ENCODE results near the gene TGM4. TPM values are rescaled to one million over a fixed set of nuclear protein-coding genes. Genes with fewer than 3 reads are reported as not detected.
A peak's percentile ranks its signal among the peaks of the same experiment; 100 is the strongest.
"Not testable (repeated sequence)": the region's sequence is repeated elsewhere in the genome, so short reads cannot be mapped to it uniquely, and the experiment has no call there.

Gene TGM4
- total RNA-seq = not detected

DNA sequence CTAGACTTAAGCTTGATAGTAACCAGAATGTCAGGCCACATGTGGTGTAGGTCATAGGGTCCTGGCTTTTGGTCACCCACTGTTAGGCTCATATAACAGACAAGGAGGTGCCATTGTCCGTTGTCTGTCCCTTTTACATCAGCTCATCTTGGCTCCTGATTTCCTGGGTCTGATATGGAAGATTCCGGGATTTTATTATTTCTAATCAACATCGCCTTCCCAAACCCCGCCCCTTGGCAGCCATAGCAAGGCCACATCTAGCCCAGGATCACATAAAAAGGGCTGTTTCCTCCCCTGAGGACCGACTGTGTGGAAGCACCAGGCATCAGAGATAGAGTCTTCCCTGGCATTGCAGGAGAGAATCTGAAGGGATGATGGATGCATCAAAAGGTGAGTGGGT is at the start of gene TGM4:
Gene TGM4 (plus strand): TSS at position 301 of the 400 bp plus-strand sequence. CDS start 71 bp downstream, at position 372.
- no peak for DNase-seq
- Mint-ChIP-seq H3K36me3 (no peaks in the 10 kb centered on the region), H3K27ac (no peak within 1 kb of the TSS), H3K27me3 (no peaks in the 10 kb centered on the region), H3K9me3 (no peaks in the 10 kb centered on the region), H3K4me1 (no peaks in the 10 kb centered on the region), H3K4me3 (no peak within 1 kb of the TSS)

DNA sequence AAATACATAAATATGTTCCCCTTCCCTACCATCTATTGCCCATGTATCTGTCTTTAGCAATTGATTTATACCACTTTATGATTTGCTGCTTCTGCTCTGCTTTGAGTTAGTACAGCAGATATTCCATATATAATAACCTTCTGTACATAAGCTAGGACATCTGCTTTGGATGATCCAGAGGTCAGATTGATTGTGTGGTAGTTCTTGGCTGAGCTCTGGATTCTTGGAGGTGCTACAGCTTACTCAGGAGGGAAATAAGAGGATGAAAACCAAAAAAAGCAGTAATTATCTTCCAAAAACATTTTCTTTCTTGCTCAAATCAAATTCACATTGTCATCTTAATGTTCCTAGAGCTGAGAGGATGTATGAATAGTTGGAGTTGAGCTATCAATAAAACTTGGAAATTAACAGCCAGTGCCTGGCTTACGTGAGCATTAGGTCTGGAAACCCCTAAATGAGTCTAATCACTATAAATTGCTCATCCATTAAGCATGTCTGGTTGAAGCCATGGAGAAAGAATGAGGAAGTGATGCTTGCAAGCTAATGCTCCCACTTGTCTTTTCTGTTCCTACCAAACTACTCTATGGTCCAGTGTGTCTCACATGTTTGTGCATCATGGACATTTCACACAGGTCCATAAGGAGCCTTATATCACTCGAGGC is 49.0 kb upstream of the TGM4 start:
- H3K9me3 Mint-ChIP-seq = peaks cover 5% of the 10 kb centered on the region
- H3K36me3 Mint-ChIP-seq = peaks cover 58% of the 10 kb centered on the region
- H3K27ac Mint-ChIP-seq = no peak overlapping the region
- no peak for DNase-seq
- H3K4me1 Mint-ChIP-seq = no peaks in the 10 kb centered on the region
- H3K27me3 Mint-ChIP-seq = no peaks in the 10 kb centered on the region
- no peak overlapping the region for H3K4me3 Mint-ChIP-seq

DNA sequence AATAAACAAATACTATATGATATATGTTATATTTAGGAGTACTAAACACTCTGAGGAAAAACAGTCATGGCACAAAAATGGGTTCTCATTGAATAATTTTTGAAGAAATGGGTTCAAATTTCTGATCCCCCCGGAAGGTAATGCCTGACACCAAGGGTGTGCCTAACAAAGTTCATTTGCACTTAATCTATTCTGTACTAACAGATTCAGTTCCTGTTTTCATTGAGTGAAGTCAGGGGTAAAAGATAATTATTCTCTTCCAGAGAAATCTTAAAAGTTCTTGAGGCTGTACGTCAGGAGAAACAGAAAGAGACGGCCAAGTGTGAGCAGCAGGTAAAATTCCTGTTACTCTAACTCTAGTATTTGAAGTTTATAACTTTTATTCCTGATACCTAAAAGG is 47.2 kb upstream of the TGM4 start:
- Mint-ChIP-seq H3K27ac (no peak overlapping the region), H3K4me1 (no peaks in the 10 kb centered on the region), H3K36me3 (peaks cover 59% of the 10 kb centered on the region), H3K9me3 (peaks cover 3% of the 10 kb centered on the region), H3K4me3 (no peak overlapping the region), H3K27me3 (no peaks in the 10 kb centered on the region)
- DNase-seq = no peak

DNA sequence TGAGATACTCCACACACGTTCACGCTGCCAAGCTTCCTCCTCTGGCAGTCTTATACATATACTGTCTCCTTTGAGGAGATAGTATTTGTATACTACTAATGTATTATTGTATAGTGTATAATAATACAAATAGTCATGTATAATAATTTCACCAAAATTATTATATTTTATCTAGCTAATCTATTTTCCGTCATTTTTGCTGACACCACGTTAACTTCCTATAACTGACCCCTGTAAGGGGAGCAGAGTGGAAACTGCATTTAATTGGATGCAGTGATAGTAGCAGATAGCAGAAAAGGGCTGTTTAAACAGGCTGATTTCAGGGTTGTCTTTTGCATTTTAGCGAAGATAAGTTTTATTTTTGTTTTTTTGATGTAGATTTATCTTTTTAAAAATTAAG is 43.2 kb upstream of the TGM4 start:
- Mint-ChIP-seq H3K27ac (no peak overlapping the region), H3K36me3 (peaks cover 50% of the 10 kb centered on the region), H3K4me3 (no peak overlapping the region), H3K9me3 (peaks cover 6% of the 10 kb centered on the region), H3K27me3 (no peaks in the 10 kb centered on the region), H3K4me1 (no peaks in the 10 kb centered on the region)
- DNase-seq = no peak

DNA sequence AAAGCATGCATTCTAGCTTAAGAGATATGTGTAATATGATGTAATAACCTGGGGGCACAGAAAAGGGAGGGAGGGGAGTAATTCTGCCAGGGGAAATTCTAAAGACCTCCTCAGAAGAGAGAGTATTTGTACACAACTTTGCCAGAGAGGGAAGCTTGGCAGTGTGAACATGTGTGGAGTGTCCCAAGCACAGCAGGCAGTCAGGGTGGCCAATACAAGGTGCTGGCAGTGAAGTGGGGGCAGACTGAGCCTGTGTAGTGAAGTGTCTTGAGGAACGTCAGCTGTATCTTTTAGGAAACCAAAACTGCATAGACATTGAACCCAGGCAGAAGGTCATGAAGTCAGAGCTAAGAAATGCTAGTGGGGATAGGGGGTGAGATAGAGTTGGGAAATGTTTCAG is 42.4 kb upstream of the TGM4 start:
- Mint-ChIP-seq H3K4me1 (no peaks in the 10 kb centered on the region), H3K4me3 (no peak overlapping the region), H3K9me3 (peaks cover 14% of the 10 kb centered on the region), H3K27ac (no peak overlapping the region), H3K27me3 (no peaks in the 10 kb centered on the region), H3K36me3 (peaks cover 58% of the 10 kb centered on the region)
- no peak for DNase-seq

DNA sequence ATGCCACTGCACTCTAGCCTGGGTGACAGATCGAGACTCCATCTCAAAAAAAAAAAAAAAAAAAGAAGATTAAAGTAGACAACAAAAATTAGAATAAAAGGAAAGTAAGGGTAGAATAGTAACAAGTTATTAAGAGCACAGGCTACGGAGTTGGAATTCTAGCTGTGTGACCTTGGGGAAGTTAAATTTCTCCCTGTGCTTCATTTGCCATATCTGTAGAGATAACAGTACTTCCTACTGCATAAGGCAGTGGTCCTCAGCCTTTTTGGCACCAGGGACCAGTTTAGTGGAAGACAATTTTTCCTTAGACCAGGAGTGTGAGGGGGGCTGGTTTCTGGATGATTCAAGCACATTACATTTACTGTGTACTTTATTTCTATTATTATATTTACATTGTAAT is 41.4 kb upstream of the TGM4 start:
- no peaks in the 10 kb centered on the region for H3K4me1 Mint-ChIP-seq
- DNase-seq = no peak
- H3K4me3 Mint-ChIP-seq = no peak overlapping the region
- no peaks in the 10 kb centered on the region for H3K27me3 Mint-ChIP-seq
- peaks cover 62% of the 10 kb centered on the region for H3K36me3 Mint-ChIP-seq
- H3K27ac Mint-ChIP-seq = no peak overlapping the region
- H3K9me3 Mint-ChIP-seq = peaks cover 16% of the 10 kb centered on the region

DNA sequence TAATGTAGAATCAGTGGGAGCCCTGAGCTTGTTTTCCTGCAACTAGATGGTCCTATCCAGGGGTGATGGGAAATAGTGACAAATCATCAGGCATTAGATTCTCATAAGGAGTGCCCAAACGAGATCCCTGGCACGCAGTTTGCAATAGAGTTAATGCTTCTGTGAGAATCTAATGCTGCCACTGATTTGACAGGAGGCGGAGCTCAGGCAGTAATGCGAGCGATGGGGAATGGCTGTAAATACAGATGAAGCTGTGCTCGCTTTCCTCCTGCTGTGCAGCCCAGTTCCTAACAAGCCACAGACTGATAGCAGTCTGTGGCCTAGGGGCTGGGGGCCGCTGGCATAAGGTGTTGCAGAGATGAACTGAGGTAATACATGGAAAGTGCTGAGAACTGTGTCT is 41.0 kb upstream of the TGM4 start:
- no peaks in the 10 kb centered on the region for H3K27me3 Mint-ChIP-seq
- no peaks in the 10 kb centered on the region for H3K4me1 Mint-ChIP-seq
- no peak overlapping the region for H3K27ac Mint-ChIP-seq
- H3K9me3 Mint-ChIP-seq = peaks cover 18% of the 10 kb centered on the region
- DNase-seq = no peak
- peaks cover 66% of the 10 kb centered on the region for H3K36me3 Mint-ChIP-seq
- no peak overlapping the region for H3K4me3 Mint-ChIP-seq

DNA sequence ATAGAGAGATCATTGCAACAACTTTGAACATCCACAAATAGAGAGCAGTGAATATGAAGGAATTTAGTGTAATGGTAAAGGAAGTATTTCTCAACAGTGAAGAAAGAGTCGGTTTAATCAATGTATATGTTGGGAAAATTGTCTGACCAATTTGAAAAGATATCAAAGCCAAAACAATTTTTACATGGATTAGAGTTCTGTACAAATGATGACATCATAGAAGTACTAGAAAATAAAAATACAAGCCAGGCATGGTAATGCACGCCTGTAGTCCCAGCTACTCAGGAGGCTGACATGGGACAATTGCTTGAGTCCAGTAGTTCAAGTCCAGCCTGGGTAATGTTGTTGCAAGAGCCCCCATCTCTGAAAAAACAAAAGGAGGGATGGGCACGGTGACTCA is 38.7 kb upstream of the TGM4 start:
- H3K36me3 Mint-ChIP-seq = peaks cover 66% of the 10 kb centered on the region
- no peak overlapping the region for H3K27ac Mint-ChIP-seq
- no peak overlapping the region for H3K4me3 Mint-ChIP-seq
- no peak for DNase-seq
- no peaks in the 10 kb centered on the region for H3K4me1 Mint-ChIP-seq
- H3K27me3 Mint-ChIP-seq = no peaks in the 10 kb centered on the region
- H3K9me3 Mint-ChIP-seq = peaks cover 18% of the 10 kb centered on the region

DNA sequence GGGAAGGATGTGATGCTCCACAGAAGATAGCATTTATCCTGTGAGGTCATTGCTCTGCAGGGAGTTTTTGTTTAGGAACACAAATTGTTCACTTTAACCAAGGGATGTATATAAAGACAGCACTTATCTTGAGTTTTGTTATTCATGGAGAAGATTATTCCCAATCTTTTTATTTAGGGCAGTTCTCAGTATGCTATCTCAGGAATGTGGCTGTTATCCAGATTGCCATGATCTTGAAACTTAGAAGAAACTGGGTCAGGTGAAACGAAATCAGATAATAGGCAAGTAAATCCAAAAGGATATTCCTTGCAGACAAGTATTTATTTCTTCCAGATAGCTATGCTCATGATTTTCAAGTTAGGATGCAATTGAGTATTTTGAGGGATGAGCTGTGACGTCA is 32.0 kb upstream of the TGM4 start:
- Mint-ChIP-seq H3K27me3 (no peaks in the 10 kb centered on the region), H3K4me3 (no peak overlapping the region), H3K27ac (no peak overlapping the region), H3K36me3 (peaks cover 69% of the 10 kb centered on the region), H3K9me3 (peaks cover 2% of the 10 kb centered on the region), H3K4me1 (no peaks in the 10 kb centered on the region)
- no peak for DNase-seq

DNA sequence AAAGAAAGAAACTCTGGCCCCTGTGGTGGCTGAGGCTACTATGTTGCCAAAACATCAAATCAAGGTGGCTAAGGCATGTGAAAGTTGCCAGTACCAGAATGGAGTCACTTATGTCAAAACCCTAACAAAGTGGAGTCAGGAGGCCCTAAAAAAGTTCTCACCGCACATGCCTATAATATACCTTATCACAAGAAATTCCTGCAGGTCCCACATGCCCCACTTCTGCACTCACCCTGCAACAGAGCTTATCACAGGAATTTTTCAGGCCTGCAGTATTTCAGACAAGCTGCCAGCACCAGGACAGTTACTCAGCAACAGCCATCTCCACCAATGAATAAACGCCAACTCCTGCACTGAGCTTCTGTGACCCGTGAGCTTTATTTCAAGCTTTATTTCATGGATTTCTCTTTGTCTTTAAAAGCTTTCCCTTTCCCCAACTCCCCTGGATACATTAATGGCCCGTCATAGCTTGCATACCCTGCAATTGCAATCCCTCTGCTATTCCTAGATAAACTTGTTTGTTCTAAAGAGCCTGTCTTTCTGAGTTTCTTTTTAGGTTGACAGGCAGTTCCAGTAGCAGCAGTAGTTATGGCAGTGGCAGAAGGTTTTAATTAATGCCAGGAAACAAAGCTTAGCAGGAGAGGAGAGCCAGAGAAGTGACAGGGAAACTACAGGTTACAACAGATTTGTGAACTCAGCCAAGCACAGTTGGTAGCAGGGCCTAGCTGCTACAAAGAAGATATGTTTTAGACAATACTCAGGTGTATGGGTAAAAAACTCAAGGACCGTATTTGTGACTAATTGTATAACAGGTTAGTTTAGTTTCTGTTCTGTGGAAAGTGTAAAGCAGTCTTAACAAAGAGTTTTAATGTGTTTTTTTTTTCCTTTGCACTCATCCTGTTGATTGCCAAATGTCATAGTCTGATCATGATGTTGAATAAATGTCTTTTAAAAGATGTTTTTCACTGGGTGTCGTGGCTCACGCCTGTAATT is 28.6 kb upstream of the TGM4 start:
- Mint-ChIP-seq H3K27ac (no peak overlapping the region), H3K36me3 (peaks cover 47% of the 10 kb centered on the region)

DNA sequence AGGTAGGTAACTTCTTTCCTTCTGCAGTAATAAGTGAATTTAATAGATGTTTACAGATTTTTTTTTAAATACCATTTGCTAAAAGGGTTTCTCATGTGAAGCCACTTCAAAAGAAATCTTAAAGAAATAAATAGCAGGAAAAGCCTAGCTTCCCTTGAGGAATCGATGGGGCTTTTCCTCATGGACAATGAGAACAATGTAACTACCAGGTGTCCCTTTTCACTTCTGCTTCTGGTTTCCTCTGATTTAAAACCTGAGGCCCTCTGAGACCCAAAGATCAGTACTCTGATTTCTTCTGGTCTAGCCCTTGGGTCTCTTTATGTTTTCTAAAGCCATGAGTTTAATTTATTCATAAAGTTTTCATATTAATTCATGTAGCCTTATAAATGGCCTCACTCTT is 25.8 kb upstream of the TGM4 start:
- H3K4me3 Mint-ChIP-seq = no peak overlapping the region
- no peak for DNase-seq
- no peaks in the 10 kb centered on the region for H3K4me1 Mint-ChIP-seq
- no peaks in the 10 kb centered on the region for H3K27me3 Mint-ChIP-seq
- H3K36me3 Mint-ChIP-seq = peaks cover 42% of the 10 kb centered on the region
- no peak overlapping the region for H3K27ac Mint-ChIP-seq
- H3K9me3 Mint-ChIP-seq = no peaks in the 10 kb centered on the region

More for the DNA sequence above, 28.6 kb upstream of the TGM4 start:
- Mint-ChIP-seq H3K4me1 (no peaks in the 10 kb centered on the region), H3K4me3 (no peak overlapping the region), H3K9me3 (no peaks in the 10 kb centered on the region), H3K27me3 (no peaks in the 10 kb centered on the region)
- no peak for DNase-seq

DNA sequence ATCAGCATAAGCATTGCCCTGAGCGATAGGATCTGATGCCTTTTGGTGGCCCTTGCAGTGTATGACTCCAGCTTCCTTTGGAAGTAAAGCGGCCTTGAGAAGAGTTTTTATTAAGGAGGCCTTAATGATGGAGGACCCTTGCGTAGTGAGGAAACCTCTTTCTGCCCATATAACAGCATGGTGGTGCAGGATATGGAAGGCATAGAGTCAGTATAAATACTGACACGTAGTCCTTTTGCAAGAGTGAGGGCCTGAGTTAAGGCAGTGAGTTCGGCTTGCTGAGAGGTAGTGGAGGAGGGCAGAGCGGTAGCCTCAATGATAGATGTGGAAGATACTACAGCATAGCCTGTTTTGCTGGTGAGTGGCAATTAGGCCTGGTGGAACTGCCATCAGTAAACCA is 17.7 kb upstream of the TGM4 start:
- H3K9me3 Mint-ChIP-seq, H3K4me3 Mint-ChIP-seq, H3K27me3 Mint-ChIP-seq, DNase-seq, H3K4me1 Mint-ChIP-seq, H3K27ac Mint-ChIP-seq: not testable (repeated sequence)
- H3K36me3 Mint-ChIP-seq = peaks cover 16% of the 10 kb centered on the region

DNA sequence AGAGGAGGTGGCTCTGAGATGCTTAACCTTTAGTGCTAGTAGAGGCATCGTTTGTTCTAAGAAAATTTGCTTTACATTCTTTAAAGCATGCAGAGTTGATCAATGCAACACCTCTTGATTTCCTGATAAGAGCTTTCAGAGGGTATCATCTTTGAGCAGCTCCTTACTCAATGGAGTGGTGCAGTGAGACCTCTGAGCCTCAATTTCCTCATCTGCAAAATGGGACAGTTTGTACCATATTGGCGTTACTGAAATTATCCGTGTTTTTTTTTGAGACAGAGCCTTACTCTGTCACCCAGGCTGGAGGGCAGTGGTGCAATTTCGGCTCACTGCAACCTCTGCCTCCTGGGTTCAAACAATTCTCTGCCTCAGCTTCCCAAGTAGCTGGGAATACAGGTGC is 14.3 kb upstream of the TGM4 start:
- Mint-ChIP-seq H3K4me3 (no peak overlapping the region), H3K9me3 (no peaks in the 10 kb centered on the region), H3K27me3 (no peaks in the 10 kb centered on the region), H3K4me1 (peaks cover 21% of the 10 kb centered on the region), H3K27ac (no peak overlapping the region), H3K36me3 (peaks cover 21% of the 10 kb centered on the region)
- DNase-seq = no peak

DNA sequence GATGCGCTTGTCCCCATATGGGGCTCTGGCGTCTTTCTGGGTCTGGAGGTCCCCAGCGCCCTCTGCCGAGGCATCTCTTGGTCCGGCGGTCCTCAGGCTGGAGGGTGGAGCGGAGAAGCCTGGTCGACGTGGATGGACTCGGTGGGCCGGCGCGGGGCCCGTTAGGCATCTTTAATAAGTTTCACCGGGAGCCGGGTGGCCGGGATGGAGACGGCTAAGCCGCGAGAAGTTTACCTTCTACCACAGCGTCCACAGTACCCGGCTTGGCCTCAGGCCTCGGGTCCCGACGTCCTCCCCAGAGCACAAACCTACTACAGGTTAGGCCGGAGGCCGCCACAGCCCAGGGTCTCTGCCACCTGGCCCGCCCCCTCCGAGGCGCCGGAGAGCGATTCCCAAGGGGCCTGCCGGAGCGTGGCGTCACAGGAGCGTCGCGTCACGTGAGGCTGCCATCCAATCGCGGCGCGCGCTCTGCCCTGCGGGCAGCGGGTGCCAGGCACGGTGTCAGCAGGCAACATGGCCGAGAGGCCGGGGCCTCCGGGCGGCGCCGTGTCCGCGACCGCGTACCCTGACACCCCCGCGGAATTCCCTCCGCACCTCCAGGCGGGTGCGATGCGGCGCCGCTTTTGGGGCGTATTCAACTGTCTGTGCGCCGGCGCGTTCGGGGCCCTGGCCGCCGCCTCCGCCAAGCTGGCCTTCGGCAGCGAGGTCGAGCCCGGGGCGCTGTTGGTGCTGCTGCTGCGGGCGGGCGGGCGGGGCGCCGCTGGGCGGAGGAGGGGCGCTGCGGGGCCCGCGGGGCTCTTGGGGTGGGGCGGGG is 12.8 kb upstream of the TGM4 start, which contains the start of gene TMEM42:
Gene TMEM42 (plus strand): TSS at position 501 of the 814 bp plus-strand sequence. CDS start 13 bp downstream, at position 514.
- peaks cover 33% of the 10 kb centered on the region for H3K4me1 Mint-ChIP-seq
- H3K4me3 Mint-ChIP-seq = peak within 1 kb of the TSS; percentile 83

DNA sequence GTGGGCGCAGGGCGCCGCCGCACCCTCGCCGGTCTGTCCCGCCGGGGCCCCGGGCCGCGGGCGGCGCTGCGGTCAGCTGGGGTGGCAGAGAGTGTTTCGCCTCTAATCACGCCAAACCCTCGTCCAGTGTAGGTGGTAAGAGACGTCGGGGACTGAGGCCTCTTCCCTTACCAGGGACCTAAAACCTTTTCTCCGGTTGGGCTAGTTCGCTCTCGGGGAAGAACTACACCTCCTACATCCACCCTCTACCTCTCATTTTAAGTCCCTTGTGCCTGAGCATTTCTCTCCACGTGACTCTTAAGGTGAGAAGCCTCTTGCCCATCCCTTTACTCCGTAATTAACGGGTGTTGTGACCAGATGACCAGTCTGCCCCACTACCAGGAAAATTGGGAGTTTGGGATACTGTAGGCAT is 12.2 kb upstream of the TGM4 start:
- Mint-ChIP-seq H3K9me3 (peaks cover under 1% of the 10 kb centered on the region), H3K4me1 (peaks cover 37% of the 10 kb centered on the region), H3K4me3 (peak overlapping the region; percentile 82), H3K27me3 (no peaks in the 10 kb centered on the region), H3K27ac (peak overlapping the region; percentile 81), H3K36me3 (peaks cover 37% of the 10 kb centered on the region)
- DNase-seq = no peak

More for the DNA sequence above, 12.8 kb upstream of the TGM4 start, which contains the start of gene TMEM42:
- Mint-ChIP-seq H3K36me3 (peaks cover 31% of the 10 kb centered on the region), H3K9me3 (no peaks in the 10 kb centered on the region), H3K27ac (peak within 1 kb of the TSS; percentile 85), H3K27me3 (no peaks in the 10 kb centered on the region)
- peak; percentile 88 for DNase-seq
